Esophagus muscularis mucosa (tissue), 4 donors: Measurements from ENCODE around the gene NLRC3.

ENCODE experiments used
- CTCF ChIP-seq, 3 experiments: fragments of 200-600 bp in 2 of 3; fragments of 450-650 bp in 1 of 3; sonication (generic) in 2 of 3; IDR thresholded peaks; one replicate each; pipeline ENCODE4 v1.5.1; 2017 to 2019; ENCODE audit warnings: antibody characterized with exemption in 3 of 3, mild to moderate bottlenecking in 2 of 3, moderate library complexity in 1 of 3
- EP300 ChIP-seq: sonication (generic); formaldehyde crosslinking; IDR thresholded peaks from one replicate; pipeline ENCODE4 v1.6.1; 2017; ENCODE audit warnings: antibody characterized with exemption
- POLR2A ChIP-seq: fragments of 450-650 bp; IDR thresholded peaks from one replicate; pipeline ENCODE4 v1.6.1; 2017; ENCODE audit warnings: antibody characterized with exemption, moderate library complexity, mild to moderate bottlenecking, low read depth

- no peak for TF ChIP-seq CTCF (IDR thresholded peaks at IDR 0.05)
- no peak for TF ChIP-seq POLR2A
- no peak for TF ChIP-seq EP300
These were observed 41.6 kb upstream of the NLRC3 start for GRCh38 chr16:3618769-3619141.
